Lower lobe of right lung (tissue), 2 donors: Measurements from ENCODE around the gene PODXL. TPM values are rescaled to one million over a fixed set of nuclear protein-coding genes. Genes with fewer than 3 reads are reported as not detected.
A peak's percentile ranks its signal among the peaks of the same experiment; 100 is the strongest.

ENCODE experiments used
- ATAC-seq, 2 donors: fragments of 200-7000 bp; cut with Tn5 transposase; one replicate each; pipeline ENCODE4 v1.9.1; 2020 to 2022; ENCODE audit warnings: mild to moderate bottlenecking in 2 of 2, moderate library complexity in 2 of 2
- DNase-seq: peaks from one replicate; pipeline ENCODE4 v3.0.0-alpha.2; 2020
- H3K27ac ChIP-seq: fragments of 200-600 bp; one replicate; pipeline ENCODE4 v1.8.0; 2022
- H3K27me3 ChIP-seq: fragments of 200-600 bp; one replicate; pipeline ENCODE4 v1.8.0; 2022; ENCODE audit warnings: low read depth
- H3K36me3 ChIP-seq: fragments of 200-600 bp; one replicate; pipeline ENCODE4 v1.8.0; 2022; ENCODE audit warnings: mild to moderate bottlenecking
- H3K4me1 ChIP-seq: fragments of 200-600 bp; one replicate; pipeline ENCODE4 v1.8.0; 2022
- H3K4me3 ChIP-seq: fragments of 200-600 bp; one replicate; pipeline ENCODE4 v1.8.0; 2022; ENCODE audit warnings: mild to moderate bottlenecking
- H3K9me3 ChIP-seq: fragments of 200-600 bp; one replicate; pipeline ENCODE4 v1.8.0; 2022
- intact Hi-C: fragments of 100-400 bp; cut with DNase I; formaldehyde crosslinking; loops from one replicate; pipeline ENCODE4 v1.11.0; 2022
- total RNA-seq: library from RNA; stranded (reverse); fragmentation: NEBNext Ultra II Directional; extraction: Animal tissue kit (Norgen Biotek cat#: 25700); gene quantifications from one replicate; pipeline ENCODE4 v1.2.1, GENCODE V29; 2021
- TF ChIP-seq, protein P1 (sequence below): fragments of 200-600 bp; IDR thresholded peaks from one replicate; pipeline ENCODE4 v1.8.0; 2022; ENCODE audit warnings: antibody characterized with exemption, mild to moderate bottlenecking
- donor health status: DM: no; HTN: yes; CAD: no; lungs with severe emphysema.

Gene PODXL
- total RNA-seq, 1 donor from 2014 or later: 116 TPM

DNA sequence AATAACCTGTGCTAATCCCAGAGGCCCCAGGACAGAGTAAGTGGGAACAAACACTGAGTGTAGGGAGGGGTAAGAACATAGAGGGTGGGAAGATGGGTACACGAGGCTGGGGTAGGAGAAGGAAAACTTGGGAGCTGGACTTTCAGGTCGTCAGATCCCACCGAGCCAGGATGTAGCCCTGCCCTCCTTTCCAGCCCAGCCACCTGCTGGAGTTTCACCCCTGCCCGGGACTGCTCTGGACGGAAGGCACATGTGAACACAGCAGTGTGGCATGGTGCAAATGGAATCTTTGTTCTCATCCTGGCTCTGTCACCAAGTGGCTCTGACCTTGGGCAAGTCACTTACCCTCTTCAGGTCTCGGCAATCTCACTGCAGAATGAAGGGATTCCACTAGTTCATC, 52.8 kb downstream of the PODXL start:
- peak overlapping the region; percentile 49 for H3K27ac ChIP-seq
- no peak for ATAC-seq

DNA sequence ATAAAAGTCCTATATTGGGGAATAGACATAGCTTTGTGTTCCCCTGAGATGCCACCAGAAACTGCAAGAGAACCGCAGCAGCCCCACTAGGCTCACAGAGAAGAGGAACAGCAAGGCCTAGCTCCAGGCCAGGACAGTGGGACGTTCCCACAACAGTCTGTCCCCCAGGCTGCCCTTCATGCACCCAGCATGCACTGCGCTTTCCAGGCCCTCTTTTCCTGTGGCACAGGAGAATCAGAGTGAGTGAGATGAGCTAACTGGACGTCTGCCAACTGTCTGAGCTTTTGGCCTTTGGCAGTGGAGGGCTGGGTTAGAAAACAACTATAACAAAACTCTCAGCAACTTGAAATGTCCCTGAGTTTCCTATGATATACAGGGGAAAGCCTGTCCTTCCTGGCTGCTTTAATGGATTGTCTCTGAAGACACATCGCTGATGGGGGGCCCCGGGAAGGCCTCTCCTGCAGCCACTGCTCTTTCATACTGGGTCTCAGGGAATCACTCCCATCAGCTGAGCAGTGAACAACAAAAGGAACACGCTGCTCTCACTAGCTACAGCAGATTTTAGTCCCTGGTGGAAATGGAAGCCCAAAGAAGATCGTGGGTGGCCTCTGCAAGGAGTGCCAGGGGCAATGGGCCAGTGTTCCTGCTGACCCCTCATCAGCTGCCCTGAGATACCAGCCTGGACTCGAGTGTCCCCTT, 53.5 kb downstream of the PODXL start:
- intact Hi-C loops: loop anchor here (10.0 kb wide), 1 partner anchor 152 kb away; no protein-coding TSS in a partner anchor
- H3K27me3 ChIP-seq: no peaks in the 10 kb centered on the region
- peaks cover 28% of the 10 kb centered on the region for H3K4me1 ChIP-seq
- DNase-seq: no peak
- TF ChIP-seq, protein P1, sequence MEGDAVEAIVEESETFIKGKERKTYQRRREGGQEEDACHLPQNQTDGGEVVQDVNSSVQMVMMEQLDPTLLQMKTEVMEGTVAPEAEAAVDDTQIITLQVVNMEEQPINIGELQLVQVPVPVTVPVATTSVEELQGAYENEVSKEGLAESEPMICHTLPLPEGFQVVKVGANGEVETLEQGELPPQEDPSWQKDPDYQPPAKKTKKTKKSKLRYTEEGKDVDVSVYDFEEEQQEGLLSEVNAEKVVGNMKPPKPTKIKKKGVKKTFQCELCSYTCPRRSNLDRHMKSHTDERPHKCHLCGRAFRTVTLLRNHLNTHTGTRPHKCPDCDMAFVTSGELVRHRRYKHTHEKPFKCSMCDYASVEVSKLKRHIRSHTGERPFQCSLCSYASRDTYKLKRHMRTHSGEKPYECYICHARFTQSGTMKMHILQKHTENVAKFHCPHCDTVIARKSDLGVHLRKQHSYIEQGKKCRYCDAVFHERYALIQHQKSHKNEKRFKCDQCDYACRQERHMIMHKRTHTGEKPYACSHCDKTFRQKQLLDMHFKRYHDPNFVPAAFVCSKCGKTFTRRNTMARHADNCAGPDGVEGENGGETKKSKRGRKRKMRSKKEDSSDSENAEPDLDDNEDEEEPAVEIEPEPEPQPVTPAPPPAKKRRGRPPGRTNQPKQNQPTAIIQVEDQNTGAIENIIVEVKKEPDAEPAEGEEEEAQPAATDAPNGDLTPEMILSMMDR: no peak
- peak overlapping the region; percentile 49 for H3K27ac ChIP-seq
- ATAC-seq: peak; percentile 22 to 47
- H3K4me3 ChIP-seq: no peak overlapping the region
- H3K9me3 ChIP-seq: no peaks in the 10 kb centered on the region
- H3K36me3 ChIP-seq: peaks cover 49% of the 10 kb centered on the region

More for the DNA sequence above, 52.8 kb downstream of the PODXL start:
- TF ChIP-seq, protein P1: no peak
- H3K4me1 ChIP-seq: peaks cover 35% of the 10 kb centered on the region
- H3K4me3 ChIP-seq: no peak overlapping the region
- no peaks in the 10 kb centered on the region for H3K27me3 ChIP-seq
- peaks cover 49% of the 10 kb centered on the region for H3K36me3 ChIP-seq
- no peaks in the 10 kb centered on the region for H3K9me3 ChIP-seq
- intact Hi-C loops: loop anchor here (10.0 kb wide), 1 partner anchor 151 kb away; no protein-coding TSS in a partner anchor
- no peak for DNase-seq

DNA sequence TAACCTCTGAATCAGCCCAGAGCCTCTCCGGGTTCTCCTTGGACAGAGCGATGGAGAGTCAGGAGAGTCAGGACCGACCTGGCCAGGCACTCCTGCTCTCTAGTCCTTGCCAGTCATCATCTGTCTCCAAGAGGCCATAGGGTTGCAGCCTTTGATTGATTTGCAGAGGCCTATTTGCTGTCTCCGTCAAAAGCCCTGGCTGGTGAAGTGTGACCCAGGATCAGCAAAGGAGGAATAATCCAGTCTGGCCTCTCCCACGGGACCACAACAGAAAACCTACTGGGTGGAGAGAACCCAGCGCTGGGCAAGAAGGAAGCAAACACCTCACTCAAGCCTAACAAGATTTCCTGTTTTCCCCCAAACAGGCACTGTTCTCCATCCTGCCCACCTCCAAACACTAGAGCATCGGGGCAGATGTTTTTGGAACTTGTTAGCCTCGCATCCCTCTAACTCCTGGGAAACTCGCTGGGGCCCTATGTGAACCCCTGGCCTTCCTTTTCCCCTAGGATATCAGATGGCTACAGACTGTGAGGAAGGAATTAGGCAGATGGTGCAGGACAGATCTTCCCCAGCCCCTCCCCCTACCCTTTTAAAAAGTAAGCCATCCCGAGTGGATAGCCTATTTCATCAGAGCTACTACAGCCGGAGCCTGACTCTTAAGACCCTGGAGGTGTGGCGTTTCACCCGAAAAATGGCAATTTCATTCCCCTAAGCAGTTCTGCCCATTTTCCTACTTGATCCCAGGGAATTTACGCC, 54.3 kb downstream of the PODXL start:
- peak overlapping the region; percentile 49 for H3K27ac ChIP-seq
- H3K27me3 ChIP-seq: no peaks in the 10 kb centered on the region
- no peak overlapping the region for H3K4me3 ChIP-seq
- peaks cover 22% of the 10 kb centered on the region for H3K4me1 ChIP-seq
- peaks cover 57% of the 10 kb centered on the region for H3K36me3 ChIP-seq
- no peaks in the 10 kb centered on the region for H3K9me3 ChIP-seq
- no peak for DNase-seq
- intact Hi-C loops: loop anchor here (10.0 kb wide), 1 partner anchor 153 kb away; no protein-coding TSS in a partner anchor
- TF ChIP-seq, protein P1: no peak
- ATAC-seq: no peak

DNA sequence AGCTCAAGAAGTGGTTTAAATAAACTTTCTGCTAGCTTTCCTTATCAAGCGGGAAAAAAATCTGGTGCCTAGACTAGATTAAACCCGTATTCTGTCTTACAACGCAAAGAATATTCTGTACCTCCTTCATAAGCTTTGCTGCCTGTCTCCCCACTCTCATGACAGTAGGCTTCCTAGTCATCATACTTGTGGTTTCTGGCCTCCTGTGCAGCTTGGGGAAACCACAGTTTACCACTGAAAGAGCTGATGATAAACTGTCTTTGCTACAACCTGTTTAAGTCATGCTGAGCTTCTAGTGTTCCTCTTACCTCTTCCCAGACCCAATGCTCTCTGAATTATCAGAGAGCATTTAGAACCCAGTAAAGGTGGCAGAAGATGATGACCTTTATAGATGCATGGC, 55.0 kb downstream of the PODXL start:
- Histone ChIP-seq H3K27ac (no peak overlapping the region), H3K27me3 (no peaks in the 10 kb centered on the region), H3K4me3 (no peak overlapping the region), H3K36me3 (peaks cover 63% of the 10 kb centered on the region), H3K4me1 (peaks cover 22% of the 10 kb centered on the region), H3K9me3 (no peaks in the 10 kb centered on the region)
- DNase-seq (no peak), ATAC-seq (no peak)
- TF ChIP-seq, protein P1: no peak
- intact Hi-C loops: loop anchor here (10.0 kb wide), 1 partner anchor 153 kb away; no protein-coding TSS in a partner anchor

DNA sequence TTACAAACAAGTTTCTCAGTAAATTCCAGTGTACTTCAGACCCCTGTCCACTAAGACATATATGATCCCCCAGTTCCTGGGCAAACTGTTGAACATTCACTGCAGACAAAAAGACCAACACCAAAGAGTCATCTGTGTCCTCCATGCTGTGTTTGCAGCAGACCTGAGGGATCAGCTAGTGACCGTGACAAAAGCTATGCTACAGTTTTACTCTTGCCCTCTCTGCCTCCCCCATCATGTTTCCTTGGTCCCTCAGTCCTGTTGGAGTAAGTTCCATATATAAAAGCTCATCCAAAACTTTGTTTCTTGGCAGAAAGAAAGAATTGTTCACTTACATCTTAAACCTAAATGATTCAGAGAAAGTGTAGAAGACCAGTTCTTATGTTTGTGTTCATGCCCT, 56.1 kb downstream of the PODXL start:
- intact Hi-C loops: loop anchor here (10.0 kb wide), 1 partner anchor 154 kb away; no protein-coding TSS in a partner anchor

More for the DNA sequence above, 56.1 kb downstream of the PODXL start:
- peaks cover 22% of the 10 kb centered on the region for H3K4me1 ChIP-seq
- DNase-seq: no peak
- H3K9me3 ChIP-seq: no peaks in the 10 kb centered on the region
- TF ChIP-seq, protein P1: no peak
- H3K36me3 ChIP-seq: peaks cover 53% of the 10 kb centered on the region
- no peak overlapping the region for H3K27ac ChIP-seq
- ATAC-seq: no peak
- no peak overlapping the region for H3K4me3 ChIP-seq
- no peaks in the 10 kb centered on the region for H3K27me3 ChIP-seq
